ENCODE results near the gene FER.

FER gene

GRCh38 chr5:108813673-108814072, 66.0 kb downstream of the FER start:
- TF ChIP-seq CTCF (IDR thresholded peaks at IDR 0.05; ENCODE audit: extremely low read depth, insufficient read depth, missing control alignments), result no peak
- DNase-seq (ENCODE audit: low spot score), result no peak
- in situ Hi-C loops (cut with MboI; ENCODE audit: low pct_unique_long_range_greater_than_20kb, low sequenced_read_pairs, unreplicated experiment), result no loop called here

GRCh38 chr5:108814551-108814950, 66.9 kb downstream of the FER start:
- no peak for TF ChIP-seq CTCF (IDR thresholded peaks at IDR 0.05; ENCODE audit: extremely low read depth, insufficient read depth, missing control alignments)
- DNase-seq (ENCODE audit: low spot score), result no peak
- in situ Hi-C loops (cut with MboI; ENCODE audit: low pct_unique_long_range_greater_than_20kb, low sequenced_read_pairs, unreplicated experiment), result no loop called here

- peak; percentile 56 for DNase-seq (ENCODE audit: low spot score)
- in situ Hi-C loops (cut with MboI; ENCODE audit: low pct_unique_long_range_greater_than_20kb, low sequenced_read_pairs, unreplicated experiment), result no loop called here
- TF ChIP-seq CTCF (IDR thresholded peaks at IDR 0.05; ENCODE audit: extremely low read depth, insufficient read depth, missing control alignments), result no peak
Measured at GRCh38 chr5:108818613-108819272, 71.0 kb downstream of the FER start.

DNA sequence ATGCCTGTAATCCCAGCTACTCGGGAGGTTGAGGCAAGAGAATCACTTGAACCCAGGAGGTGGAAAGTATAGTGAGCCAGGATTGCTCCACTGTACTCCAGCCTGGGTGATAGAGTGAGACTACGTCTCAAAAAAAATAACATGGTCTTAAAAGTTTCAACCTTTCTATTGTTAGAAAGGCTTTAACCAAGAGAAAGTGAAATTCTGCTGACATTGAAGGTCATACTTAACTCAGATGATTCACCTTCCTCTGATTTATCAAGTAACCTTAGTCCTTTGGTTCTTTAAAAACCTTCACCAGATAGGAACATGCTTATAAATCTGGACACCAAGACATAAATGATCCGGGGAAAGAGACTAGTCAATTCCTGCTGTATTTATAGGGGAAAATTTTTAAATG, 73.3 kb downstream of the FER start:
- no peak for TF ChIP-seq CTCF (IDR thresholded peaks at IDR 0.05; ENCODE audit: extremely low read depth, insufficient read depth, missing control alignments)
- no peak for DNase-seq (ENCODE audit: low spot score)
- in situ Hi-C loops (cut with MboI; ENCODE audit: low pct_unique_long_range_greater_than_20kb, low sequenced_read_pairs, unreplicated experiment), result no loop called here

DNA sequence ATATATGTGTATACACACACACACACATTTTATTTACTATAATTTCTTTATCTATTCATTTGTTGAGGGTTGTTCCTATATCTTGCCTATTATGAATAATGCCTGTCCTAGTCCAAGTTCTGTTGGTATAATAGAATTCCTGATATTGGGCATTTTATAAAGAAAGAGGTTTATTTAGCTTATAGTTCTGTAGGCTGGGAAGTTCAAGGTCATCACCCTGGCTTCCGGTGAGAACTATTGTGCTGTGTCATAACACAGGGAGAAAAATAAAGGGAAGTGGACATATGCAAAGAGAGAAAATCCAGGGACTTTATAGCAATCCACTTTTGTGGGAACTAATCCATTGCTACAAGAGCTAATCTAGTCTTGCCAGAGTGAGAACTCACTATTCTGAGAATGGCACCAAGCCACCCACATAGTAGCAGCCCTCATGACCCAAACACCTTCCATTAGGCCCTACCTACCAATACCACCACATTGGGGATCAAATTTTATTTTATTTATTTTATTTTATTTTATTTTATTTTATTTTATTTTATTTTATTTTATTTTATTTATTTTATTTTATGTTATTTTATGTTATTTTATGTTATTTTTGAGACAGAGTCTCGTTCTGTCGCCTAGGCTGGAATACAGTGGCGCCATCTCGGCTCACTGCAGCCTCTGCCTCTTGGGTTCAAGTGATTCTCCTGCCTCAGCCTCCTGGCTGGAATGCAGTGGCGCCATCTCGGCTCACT, 74.7 kb downstream of the FER start:
- TF ChIP-seq CTCF (IDR thresholded peaks at IDR 0.05; ENCODE audit: extremely low read depth, insufficient read depth, missing control alignments), result no peak
- in situ Hi-C loops (cut with MboI; ENCODE audit: low pct_unique_long_range_greater_than_20kb, low sequenced_read_pairs, unreplicated experiment), result no loop called here

GRCh38 chr5:108827131-108827530, 79.4 kb downstream of the FER start:
- in situ Hi-C loops (cut with MboI; ENCODE audit: low pct_unique_long_range_greater_than_20kb, low sequenced_read_pairs, unreplicated experiment), result no loop called here
- no peak for DNase-seq (ENCODE audit: low spot score)

More for the DNA sequence above, 74.7 kb downstream of the FER start:
- DNase-seq (ENCODE audit: low spot score), result no peak

More at GRCh38 chr5:108827131-108827530, 79.4 kb downstream of the FER start:
- no peak for TF ChIP-seq CTCF (IDR thresholded peaks at IDR 0.05; ENCODE audit: extremely low read depth, insufficient read depth, missing control alignments)
